Vagina (tissue), 2 donors: Measurements from ENCODE around the gene STRADA. TPM values are rescaled to one million over a fixed set of nuclear protein-coding genes. Genes with fewer than 3 reads are reported as not detected.

Source experiments
- DNase-seq, 2 donors: peaks; one replicate each; pipeline ENCODE4 v3.0.0-alpha.2; 2017; ENCODE audit errors: extremely low spot score in 2 of 2
- H3K27ac ChIP-seq: fragments of 200-600 bp; sonication (generic); one replicate; pipeline ENCODE4 v1.5.1; 2019
- H3K27me3 ChIP-seq: fragments of 200-600 bp; sonication (generic); one replicate; pipeline ENCODE4 v1.5.1; 2019
- H3K36me3 ChIP-seq, 2 donors: fragments of 200-600 bp; sonication (generic); one replicate each; pipeline ENCODE4 v1.5.1; 2017 to 2019
- H3K4me1 ChIP-seq: fragments of 200-600 bp; sonication (generic); one replicate; pipeline ENCODE4 v1.5.1; 2019
- H3K4me3 ChIP-seq, 2 donors: fragments of 200-600 bp; sonication (generic); 1 replicate in 1 of 2; 2 replicates in 1 of 2; pipeline ENCODE4 v1.5.1; 2016 to 2019
- H3K9me3 ChIP-seq: fragments of 200-600 bp; sonication (generic); one replicate; pipeline ENCODE4 v1.5.1; 2019
- CTCF ChIP-seq, 3 experiments: fragments of 450-650 bp in 2 of 3; fragments of 200-600 bp in 1 of 3; sonication (generic) in 1 of 3; IDR thresholded peaks; one replicate each; pipeline ENCODE4 v1.5.1; 2017 to 2019; ENCODE audit warnings: antibody characterized with exemption in 3 of 3, mild to moderate bottlenecking in 2 of 3, moderate library complexity in 2 of 3
- POLR2A ChIP-seq, 2 donors: fragments of 450-650 bp; IDR thresholded peaks; one replicate each; pipeline ENCODE4 v1.6.1; 2017; ENCODE audit warnings: antibody characterized with exemption in 2 of 2, mild to moderate bottlenecking in 2 of 2, moderate library complexity in 2 of 2
- POLR2AphosphoS5 ChIP-seq, 2 donors: sonication (generic); formaldehyde crosslinking; IDR thresholded peaks; one replicate each; pipeline ENCODE4 v1.9.0; 2017; ENCODE audit warnings: antibody characterized with exemption in 2 of 2, mild to moderate bottlenecking in 2 of 2, low read depth in 1 of 2; ENCODE audit not compliant: insufficient read depth in 1 of 2
- intact Hi-C: fragments of 100-400 bp; cut with DNase I; formaldehyde crosslinking; loops from one replicate; pipeline ENCODE4 v1.15.1; 2023
- total RNA-seq: library from RNA; depleted of rRNA; stranded (reverse); fragments of >200 nt; gene quantifications from one replicate; pipeline ENCODE4 v1.2.3, GENCODE V29; 2016

Gene STRADA
- total RNA-seq, 1 donor from 2014 or later = 19.4 TPM

GRCh38 chr17:63760771-63761539 lies 19.4 kb upstream of the STRADA start:
- Histone ChIP-seq H3K36me3 (peaks cover 0 to 56% of the 10 kb centered on the region in 2 donors), H3K4me1 (no peaks in the 10 kb centered on the region), H3K9me3 (no peaks in the 10 kb centered on the region), H3K27ac (no peak overlapping the region), H3K27me3 (no peaks in the 10 kb centered on the region), H3K4me3 (no peak overlapping the region)
- no peak for DNase-seq
- intact Hi-C loops = no loop called here
- TF ChIP-seq CTCF (IDR thresholded peaks at IDR 0.05) = no peak
- TF ChIP-seq POLR2AphosphoS5 (IDR thresholded peaks at IDR 0.05; ENCODE audit: insufficient read depth in 1 of 2, low read depth in 1 of 2) = no peak
- no peak for TF ChIP-seq POLR2A (IDR thresholded peaks at IDR 0.05)

- H3K36me3 ChIP-seq = peaks cover 0 to 62% of the 10 kb centered on the region in 2 donors
- intact Hi-C loops = no loop called here
Observed at GRCh38 chr17:63758428-63758827, 16.8 kb upstream of the STRADA start.

GRCh38 chr17:63754046-63754445 lies 12.4 kb upstream of the STRADA start:
- Histone ChIP-seq H3K27me3 (no peaks in the 10 kb centered on the region), H3K27ac (no peak overlapping the region), H3K4me1 (no peaks in the 10 kb centered on the region), H3K36me3 (peaks cover 0 to 67% of the 10 kb centered on the region in 2 donors), H3K4me3 (no peak overlapping the region), H3K9me3 (no peaks in the 10 kb centered on the region)
- intact Hi-C loops = no loop called here
- no peak for DNase-seq
- TF ChIP-seq POLR2A (IDR thresholded peaks at IDR 0.05) = no peak
- TF ChIP-seq POLR2AphosphoS5 (IDR thresholded peaks at IDR 0.05; ENCODE audit: insufficient read depth in 1 of 2, low read depth in 1 of 2) = no peak
- TF ChIP-seq CTCF (IDR thresholded peaks at IDR 0.05) = no peak

More at GRCh38 chr17:63758428-63758827, 16.8 kb upstream of the STRADA start:
- H3K27me3 ChIP-seq = no peaks in the 10 kb centered on the region
- no peaks in the 10 kb centered on the region for H3K9me3 ChIP-seq
- no peak overlapping the region for H3K27ac ChIP-seq
- TF ChIP-seq POLR2AphosphoS5 (IDR thresholded peaks at IDR 0.05; ENCODE audit: insufficient read depth in 1 of 2, low read depth in 1 of 2) = no peak
- no peak for TF ChIP-seq CTCF (IDR thresholded peaks at IDR 0.05)
- no peak overlapping the region for H3K4me3 ChIP-seq
- no peaks in the 10 kb centered on the region for H3K4me1 ChIP-seq
- no peak for DNase-seq

GRCh38 chr17:63753215-63753614 lies 11.6 kb upstream of the STRADA start:
- H3K9me3 ChIP-seq = no peaks in the 10 kb centered on the region
- no peak overlapping the region for H3K27ac ChIP-seq
- TF ChIP-seq POLR2AphosphoS5 (IDR thresholded peaks at IDR 0.05; ENCODE audit: insufficient read depth in 1 of 2, low read depth in 1 of 2) (no peak), CTCF (IDR thresholded peaks at IDR 0.05) (no peak), POLR2A (IDR thresholded peaks at IDR 0.05) (no peak)
- intact Hi-C loops = no loop called here
- no peak overlapping the region for H3K4me3 ChIP-seq
- DNase-seq = no peak
- no peaks in the 10 kb centered on the region for H3K4me1 ChIP-seq
- no peaks in the 10 kb centered on the region for H3K27me3 ChIP-seq
- H3K36me3 ChIP-seq = peaks cover 0 to 75% of the 10 kb centered on the region in 2 donors

- no peak for DNase-seq
- Histone ChIP-seq H3K27ac (no peak overlapping the region), H3K36me3 (peaks cover 0 to 80% of the 10 kb centered on the region in 2 donors), H3K9me3 (no peaks in the 10 kb centered on the region), H3K27me3 (no peaks in the 10 kb centered on the region), H3K4me3 (no peak overlapping the region), H3K4me1 (no peaks in the 10 kb centered on the region)
- intact Hi-C loops = no loop called here
- TF ChIP-seq POLR2A (IDR thresholded peaks at IDR 0.05) = no peak
Observed at GRCh38 chr17:63752707-63753106, 11.1 kb upstream of the STRADA start.
